HEK293T (cell line): ENCODE results near the gene FAM168A.

Source experiments
- ELF4 ChIP-seq: fragments of 450-650 bp; IDR thresholded peaks from 2 replicates; pipeline ENCODE4 v1.6.1; 2017; ENCODE audit warnings: antibody characterized with exemption
- FOXA1 ChIP-seq: fragments of 450-650 bp; IDR thresholded peaks from 2 replicates; pipeline ENCODE4 v1.6.1; 2016; ENCODE audit warnings: mild to moderate bottlenecking
- FOXK2 ChIP-seq: fragments of 450-650 bp; IDR thresholded peaks from 2 replicates; pipeline ENCODE4 v1.6.1; 2016; ENCODE audit warnings: mild to moderate bottlenecking
- FOXM1 ChIP-seq: fragments of 450-650 bp; IDR thresholded peaks from 2 replicates; pipeline ENCODE4 v1.6.1; 2017; ENCODE audit warnings: mild to moderate bottlenecking, borderline replicate concordance
- L3MBTL2 ChIP-seq: fragments of 450-650 bp; conservative IDR thresholded peaks from 2 replicates; pipeline ENCODE4 v1.6.1; 2016; ENCODE audit warnings: mild to moderate bottlenecking
- SP1 ChIP-seq: fragments of 450-650 bp; IDR thresholded peaks from 2 replicates; pipeline ENCODE4 v1.6.1; 2017
- SUZ12 ChIP-seq: fragments of 450-650 bp; IDR thresholded peaks from 2 replicates; pipeline ENCODE4 v1.6.1; 2016; ENCODE audit warnings: mild to moderate bottlenecking
- TARDBP ChIP-seq: fragments of 450-650 bp; IDR thresholded peaks from 2 replicates; pipeline ENCODE4 v1.6.1; 2016

- TF ChIP-seq FOXK2 (no peak), ELF4 (no peak), SP1 (no peak), L3MBTL2 (no peak), TARDBP (no peak), FOXM1 (no peak), SUZ12 (no peak), FOXA1 (no peak)
Measured at GRCh38 chr11:73381589-73381988, 216.3 kb downstream of the FAM168A start.
